HG03095 (cell line): ENCODE results near the gene FAM222B.

Experiments used
- ATAC-seq: cut with Tn5 transposase; IDR thresholded peaks from one replicate; pipeline ENCODE4 v1.9.1; 2021; ENCODE audit warnings: moderate library complexity; ENCODE audit not compliant: unreplicated experiment

The FAM222B gene

GRCh38 chr17:28777178-28777577 is 65.4 kb downstream of the FAM222B start:
- ATAC-seq, result no peak

DNA sequence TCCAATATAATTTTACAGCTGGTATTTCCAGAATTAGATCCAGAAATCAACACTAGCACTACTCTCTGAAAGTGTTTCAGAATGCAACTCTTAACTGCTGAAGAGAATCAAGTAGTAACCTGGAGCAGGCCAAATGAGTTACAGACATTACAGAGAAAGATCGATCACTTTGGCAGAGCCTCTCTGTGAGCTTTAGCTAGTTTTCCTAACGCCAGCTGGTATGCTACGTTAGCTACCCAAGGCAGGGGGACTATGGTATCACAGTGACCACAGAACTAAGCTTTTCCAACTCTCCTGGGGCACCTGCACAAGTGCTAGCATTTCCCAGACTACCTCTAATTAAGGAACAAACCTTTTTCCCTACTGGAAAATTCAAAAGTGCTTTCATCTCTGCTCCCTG is 68.4 kb downstream of the FAM222B start:
- no peak for ATAC-seq

DNA sequence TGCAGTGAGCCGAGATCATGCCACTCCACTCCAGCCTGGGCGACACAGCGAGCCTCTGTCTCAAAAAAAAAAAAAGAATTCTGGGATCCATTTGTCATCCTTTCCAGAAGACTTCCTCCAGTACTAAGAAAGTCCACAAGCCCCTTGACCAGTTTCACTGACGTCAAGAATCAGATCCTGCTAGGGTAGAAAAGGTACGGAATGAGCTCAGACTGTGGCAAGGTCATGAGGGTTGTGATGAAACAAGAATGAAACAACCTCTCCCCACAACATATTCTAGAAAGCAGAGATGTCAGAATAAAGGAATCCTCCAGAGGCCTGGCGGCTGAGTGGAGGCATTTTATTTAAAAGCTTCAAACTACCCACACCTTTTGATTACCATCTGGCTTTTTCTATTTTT is 68.9 kb downstream of the FAM222B start:
- no peak for ATAC-seq

- ATAC-seq, result no peak
Observed at GRCh38 chr17:28765038-28765437, 77.6 kb downstream of the FAM222B start.

DNA sequence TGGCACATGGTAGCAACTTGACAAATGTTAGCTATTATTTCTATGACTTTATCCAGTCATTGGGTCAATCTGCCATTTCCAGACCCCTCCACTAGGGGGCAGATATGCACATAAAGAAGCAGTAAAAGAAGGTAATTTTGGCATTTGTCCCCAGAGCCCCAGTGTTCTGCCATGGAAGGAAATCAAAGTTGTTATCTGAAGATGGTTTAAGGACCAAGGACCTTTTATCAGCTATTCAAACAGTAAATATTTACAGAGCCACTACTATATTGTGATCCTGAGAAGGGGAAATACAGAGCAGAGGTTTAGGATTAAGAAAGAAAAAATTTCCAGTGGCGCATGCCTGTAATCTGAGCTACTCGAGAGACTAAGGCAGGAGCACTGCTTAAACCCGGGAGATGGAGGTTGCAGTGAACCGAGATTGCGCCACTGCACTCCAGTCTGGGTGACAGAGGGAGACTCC is 78.8 kb downstream of the FAM222B start:
- ATAC-seq, result no peak

DNA sequence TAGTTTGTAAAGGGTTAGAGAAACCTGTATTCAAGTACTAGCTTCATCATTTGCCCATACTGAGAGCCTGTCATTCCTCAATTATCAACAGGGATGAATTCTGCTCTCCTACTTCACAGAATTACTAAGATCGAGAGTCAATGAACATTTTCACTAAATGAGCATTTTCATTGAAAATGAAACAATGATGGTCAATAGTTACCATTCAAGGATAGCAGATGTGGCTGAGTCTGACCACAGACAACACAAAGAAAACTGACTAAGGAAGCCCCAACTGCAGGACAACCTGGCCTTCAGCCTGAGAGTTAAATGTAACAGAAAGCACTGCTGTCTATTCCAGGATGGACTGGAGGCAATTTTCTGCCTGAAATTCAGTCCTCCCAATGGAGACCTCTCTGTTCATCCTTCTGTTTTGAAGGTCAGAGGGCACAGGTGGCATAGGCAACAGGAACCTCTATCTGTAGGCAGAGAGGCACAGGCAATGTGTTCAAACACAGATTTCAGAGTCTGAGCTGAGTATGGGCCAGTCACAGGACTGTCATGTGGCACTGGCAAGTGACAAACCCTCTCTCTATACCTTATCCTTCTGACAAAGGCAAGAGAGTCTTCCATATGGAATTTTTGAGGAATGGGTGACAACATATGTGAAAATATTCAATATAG is 79.3 kb downstream of the FAM222B start:
- peak; percentile 63 for ATAC-seq

DNA sequence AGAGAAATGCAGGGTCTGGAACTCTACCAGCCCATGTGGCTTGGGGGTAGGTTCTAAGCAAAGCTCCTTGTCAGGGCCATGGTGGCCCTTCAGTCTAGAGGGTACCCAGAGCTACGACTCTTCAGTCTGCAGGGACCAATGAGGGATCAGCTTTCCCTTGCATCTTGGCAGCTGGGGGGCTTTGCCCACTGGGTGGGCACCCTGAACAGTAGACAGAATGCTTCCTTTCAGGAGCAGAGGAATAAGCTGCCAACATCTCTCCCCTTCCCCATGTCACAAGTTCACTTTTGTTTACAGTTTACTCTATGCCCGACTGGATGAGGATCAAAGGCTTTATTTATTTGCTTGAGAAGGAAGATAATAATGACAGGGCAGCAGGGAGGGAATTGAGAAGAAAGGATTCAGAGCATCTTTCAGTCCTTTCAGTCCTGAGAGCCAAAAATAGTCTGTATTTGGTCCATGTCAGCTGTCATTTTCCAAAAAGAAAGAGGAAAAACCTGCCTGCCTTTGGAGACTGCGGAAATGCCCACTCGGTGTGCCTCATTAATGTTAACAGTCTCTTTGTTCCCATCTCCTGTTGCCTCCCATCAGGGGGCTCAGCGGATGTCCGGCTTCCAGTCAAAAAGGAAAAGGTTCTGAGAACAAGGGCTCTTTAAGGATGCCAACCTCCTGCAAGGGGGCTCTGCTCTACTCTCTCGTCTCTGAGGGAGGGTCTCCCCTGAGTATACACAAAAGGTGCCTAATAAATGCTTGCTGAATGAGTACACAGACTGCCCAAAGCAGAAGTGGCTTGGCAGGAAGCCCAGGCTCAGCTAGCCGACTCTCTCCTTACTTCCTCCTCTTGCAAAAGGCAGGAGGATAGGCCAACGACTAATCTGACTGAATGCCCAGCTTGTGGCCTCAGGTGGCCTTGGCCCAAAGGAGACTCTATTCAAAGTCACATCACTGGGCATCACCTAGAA is 81.7 kb downstream of the FAM222B start:
- no peak for ATAC-seq

GRCh38 chr17:28759256-28759865 is 83.2 kb downstream of the FAM222B start:
- no peak for ATAC-seq

- ATAC-seq, result no peak
Observed at GRCh38 chr17:28758411-28759121, 84.0 kb downstream of the FAM222B start.

DNA sequence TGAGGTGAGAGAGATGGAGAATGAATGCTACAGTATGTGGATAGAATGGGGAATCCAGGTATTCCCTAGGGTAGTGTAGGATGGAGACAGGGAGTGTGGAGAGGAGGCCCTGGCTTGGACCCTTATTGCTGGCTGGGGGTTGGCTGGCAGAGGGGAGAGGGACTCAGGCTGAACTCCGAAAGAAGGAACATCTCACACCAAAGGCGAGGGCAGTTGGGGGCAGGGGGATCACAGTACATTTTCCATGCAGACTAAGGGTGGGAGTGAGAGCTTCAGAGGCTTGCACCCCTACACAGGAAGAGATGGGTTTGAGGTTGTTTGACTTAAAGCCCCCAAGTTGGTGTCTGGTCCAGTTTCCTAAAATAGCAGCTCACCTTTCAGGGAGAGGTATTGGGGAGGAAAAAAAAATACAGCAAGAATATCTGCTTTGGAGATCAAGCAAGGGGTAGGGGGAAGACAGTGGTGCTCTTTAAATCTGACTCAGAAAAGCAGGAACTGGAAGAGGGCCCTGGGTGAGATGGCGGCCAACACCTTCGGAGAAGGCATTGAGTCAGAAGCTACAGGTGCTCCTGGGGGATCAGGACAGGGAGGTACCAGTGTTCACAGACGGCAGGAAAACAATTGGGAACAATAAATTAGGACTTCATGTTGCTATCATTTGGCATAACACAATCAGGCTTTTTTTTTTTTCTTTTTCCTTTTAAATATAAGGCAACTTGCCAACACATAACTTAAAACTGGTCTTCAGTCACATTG is 86.4 kb downstream of the FAM222B start:
- ATAC-seq, result no peak

DNA sequence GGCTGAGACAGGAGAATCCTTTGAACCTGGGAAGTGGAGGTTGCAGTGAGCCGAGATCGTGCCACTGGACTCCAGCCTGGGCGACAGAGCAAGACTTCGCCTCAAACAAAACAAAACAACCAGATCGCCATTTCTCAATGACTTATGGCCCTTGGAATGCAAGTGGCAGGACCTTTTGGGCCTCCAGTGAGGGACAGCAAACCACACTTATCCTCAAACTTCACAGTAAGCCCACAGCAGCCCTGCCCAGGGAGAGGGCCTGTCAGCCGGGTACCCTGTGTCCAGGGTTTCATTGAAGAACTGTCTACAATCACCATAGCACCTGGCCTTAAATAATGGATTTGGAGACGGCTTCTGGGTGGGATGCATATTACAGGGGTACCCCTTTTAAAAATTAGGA is 87.1 kb downstream of the FAM222B start:
- ATAC-seq, result no peak

- no peak for ATAC-seq
Observed at GRCh38 chr17:28751600-28752366, 90.8 kb downstream of the FAM222B start.

DNA sequence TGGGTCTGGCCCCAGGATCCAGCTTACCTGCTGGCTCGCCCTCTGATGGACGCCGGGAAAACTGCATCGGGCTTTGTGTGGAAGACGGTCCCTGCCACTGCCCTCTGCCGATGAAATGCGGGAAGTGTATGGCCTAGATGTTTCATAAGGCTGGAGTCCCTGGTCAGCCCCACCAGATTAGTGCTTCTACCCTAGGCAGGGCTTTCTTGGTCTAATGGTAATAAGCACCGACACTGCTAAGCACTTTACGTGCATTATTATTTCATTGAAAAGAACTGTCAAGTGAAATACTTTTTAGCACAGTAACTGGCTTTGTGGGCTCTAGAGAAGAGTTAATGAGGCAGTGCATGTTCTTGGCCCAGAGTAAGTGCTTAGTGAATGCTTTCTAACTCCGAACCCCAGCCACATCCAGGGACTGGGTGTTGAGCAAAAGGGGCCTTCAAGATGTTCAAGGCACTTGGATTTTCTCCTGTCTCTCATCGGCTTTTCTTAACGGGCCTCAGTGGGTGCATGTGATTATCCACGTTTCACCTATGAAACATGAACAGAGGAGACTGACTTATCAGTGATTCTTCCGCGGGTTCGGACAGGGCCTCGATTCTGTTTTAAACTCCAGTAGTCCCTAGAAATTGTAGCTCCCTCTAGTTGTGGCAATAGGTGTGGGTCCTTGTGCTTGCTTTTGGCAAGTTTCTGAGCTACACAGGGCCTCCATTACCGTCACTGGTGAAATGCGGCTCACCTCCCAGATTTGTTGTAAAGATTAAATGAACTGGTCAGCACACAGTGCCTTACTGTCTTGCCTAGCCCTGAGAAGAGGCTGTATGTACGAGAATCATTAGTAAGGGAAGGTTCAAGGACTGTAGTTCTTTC is 92.2 kb downstream of the FAM222B start:
- peak; percentile 58 for ATAC-seq

DNA sequence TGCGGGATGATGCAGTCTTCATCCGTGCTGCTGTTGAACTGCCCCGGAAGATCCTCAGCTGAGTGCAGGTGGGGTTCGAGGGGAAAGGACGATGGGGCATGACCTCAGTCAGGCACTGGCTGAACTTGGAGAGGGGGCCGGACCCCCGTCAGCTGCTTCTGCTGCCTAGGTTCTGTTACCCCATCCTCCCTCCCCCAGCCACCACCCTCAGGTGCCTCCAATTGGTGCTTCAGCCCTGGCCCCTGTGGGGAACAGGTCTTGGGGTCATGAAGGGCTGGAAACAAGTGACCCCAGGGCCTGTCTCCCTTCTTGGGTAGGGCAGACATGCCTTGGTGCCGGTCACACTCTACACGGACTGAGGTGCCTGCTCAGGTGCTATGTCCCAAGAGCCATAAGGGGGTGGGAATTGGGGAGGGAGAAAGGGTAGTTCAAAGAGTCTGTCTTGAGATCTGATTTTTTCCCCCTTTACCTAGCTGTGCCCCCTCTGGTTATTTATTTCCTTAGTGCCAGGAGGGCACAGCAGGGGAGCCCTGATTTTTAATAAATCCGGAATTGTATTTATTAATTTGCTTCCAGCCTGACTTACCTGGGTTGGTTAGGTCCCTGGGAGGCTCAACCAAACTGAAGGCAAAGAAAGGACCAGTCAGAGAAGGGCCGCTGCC is 92.9 kb downstream of the FAM222B start:
- peak; percentile 3 for ATAC-seq

DNA sequence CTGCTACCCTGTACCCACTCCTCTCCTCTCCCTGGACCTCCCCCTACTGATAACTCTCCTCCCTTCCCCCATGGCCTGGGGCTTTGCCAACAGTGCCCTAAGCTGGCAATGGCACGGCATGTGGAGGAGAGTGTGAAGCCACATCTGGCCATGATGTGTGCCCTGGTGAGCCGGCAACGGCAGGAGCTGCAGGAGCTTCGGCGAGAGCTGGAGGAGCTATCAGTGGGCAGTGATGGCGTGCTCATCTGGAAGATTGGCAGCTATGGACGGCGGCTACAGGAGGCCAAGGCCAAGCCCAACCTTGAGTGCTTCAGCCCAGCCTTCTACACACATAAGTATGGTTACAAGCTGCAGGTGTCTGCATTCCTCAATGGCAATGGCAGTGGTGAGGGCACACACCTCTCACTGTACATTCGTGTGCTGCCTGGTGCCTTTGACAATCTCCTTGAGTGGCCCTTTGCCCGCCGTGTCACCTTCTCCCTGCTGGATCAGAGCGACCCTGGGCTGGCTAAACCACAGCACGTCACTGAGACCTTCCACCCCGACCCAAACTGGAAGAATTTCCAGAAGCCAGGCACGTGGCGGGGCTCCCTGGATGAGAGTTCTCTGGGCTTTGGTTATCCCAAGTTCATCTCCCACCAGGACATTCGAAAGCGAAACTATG is 93.6 kb downstream of the FAM222B start:
- no peak for ATAC-seq

DNA sequence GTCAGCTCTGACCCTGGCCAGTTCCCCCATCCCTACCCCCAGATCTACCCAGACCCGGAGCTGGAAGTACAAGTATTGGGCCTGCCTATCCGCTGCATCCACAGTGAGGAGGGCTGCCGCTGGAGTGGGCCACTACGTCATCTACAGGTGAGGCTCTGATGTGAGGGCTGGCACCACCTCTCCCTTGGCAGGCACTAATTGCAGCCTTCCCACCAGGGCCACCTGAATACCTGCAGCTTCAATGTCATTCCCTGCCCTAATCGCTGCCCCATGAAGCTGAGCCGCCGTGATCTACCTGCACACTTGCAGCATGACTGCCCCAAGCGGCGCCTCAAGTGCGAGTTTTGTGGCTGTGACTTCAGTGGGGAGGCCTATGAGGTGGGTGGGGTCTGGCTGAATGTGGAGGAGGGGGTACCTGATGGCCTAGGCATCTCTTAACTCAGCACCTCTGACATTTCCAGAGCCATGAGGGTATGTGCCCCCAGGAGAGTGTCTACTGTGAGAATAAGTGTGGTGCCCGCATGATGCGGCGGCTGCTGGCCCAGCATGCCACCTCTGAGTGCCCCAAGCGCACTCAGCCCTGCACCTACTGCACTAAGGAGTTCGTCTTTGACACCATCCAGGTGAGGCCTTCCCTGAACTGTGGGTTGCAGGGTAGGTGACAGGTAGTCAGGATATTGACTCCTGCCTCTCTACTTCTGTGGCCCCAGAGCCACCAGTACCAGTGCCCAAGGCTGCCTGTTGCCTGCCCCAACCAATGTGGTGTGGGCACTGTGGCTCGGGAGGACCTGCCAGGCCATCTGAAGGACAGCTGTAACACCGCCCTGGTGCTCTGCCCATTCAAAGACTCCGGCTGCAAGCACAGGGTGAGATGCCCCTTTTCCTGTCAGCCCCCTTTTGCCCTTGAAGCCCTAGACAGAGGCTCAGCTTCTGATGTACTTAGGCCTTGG is 94.5 kb downstream of the FAM222B start:
- ATAC-seq, result no peak
